Frontal cortex (tissue), 4 donors: Measurements from ENCODE around the gene ATXN1. TPM values are rescaled to one million over a fixed set of nuclear protein-coding genes. Genes with fewer than 3 reads are reported as not detected.

Experiments
- DNase-seq, 2 donors: peaks; one replicate each; pipeline ENCODE4 v3.0.0; 2012; ENCODE audit warnings: low spot score in 2 of 2
- FAIRE-seq: peaks from 2 replicates; lab custom pipeline; 2012; peaks lifted over from hg19 to GRCh38; lab: Jason Lieb, UNC
- total RNA-seq: library from RNA; depleted of rRNA; stranded (reverse); fragments of >200 nt; gene quantifications from one replicate; pipeline ENCODE4 v1.2.3, GENCODE V29; 2014
- donor health status: control.
- donor health status: control.
- donor health status: control.

Gene ATXN1
- total RNA-seq, 1 donor from 2014 or later = 52.2 TPM

DNA sequence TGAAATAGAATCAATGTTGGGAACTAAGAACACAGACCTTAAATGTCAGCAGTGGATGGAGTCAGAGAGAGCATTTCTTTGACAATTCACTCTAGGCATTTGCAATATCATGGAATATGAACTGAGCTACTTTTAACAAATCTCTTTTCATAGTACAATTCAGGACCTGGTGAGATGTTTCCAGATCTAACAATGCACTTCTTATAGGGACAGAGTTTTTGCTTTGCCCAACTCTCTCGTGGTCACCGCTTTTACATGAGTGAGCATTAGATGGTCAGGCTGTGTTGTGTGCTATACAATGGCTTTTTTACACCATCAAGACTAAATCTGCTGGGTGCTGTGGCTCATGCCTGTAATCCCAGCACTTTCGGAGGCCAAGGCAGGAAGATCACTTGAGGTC, 233.6 kb downstream of the ATXN1 start:
- DNase-seq = no peak
- no peak for FAIRE-seq

DNA sequence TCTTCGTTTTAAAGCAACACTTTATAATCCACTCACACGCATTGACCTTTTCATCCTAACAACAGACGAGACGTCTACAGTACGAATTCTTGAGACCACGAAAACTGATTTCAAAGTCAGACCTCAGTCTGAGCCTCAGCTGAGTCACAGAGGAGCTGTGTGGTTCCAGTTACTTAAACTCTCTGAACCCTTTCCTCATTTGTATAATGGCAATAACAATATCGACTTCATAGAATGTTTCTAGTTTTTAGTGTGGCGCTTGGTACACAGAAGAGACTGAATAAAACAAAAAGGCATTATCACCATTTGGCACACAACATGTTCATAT, 236.9 kb downstream of the ATXN1 start:
- no peak for DNase-seq
- no peak for FAIRE-seq

DNA sequence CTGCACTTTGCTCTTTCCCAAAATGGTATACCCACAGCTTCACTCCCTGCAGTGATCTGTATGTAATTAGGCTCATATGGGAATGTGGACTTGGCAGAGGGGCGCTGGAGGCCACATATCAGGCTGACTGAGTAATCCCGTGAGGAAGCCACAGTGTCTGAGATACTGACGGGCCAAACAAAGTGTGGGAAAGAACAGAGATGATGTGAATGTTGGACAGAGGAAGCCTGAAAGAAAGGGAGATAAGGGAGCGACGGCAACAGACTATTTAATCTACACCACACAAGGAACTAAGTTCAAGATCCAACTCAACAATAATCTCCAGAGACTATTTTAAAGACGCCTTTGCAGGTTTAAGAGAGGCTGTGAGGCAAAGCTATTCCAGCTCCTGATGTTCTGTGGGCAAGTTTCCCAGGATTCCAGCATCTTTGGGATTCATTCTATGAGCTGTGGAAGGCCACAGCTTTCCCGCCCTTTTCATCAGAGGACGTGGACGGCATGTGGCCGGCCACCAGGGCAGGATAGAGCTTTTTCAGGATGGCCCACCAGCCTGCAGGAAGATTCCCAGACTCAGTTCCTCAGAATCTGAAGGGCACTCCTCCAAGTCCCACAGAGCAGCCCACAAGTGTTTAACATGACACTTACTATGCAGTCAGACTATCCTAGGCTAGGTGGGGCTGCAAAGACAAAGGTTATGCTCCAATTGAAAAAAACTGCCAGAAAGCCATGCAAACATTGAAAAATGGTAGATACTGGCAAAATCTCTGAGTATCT, 237.5 kb downstream of the ATXN1 start:
- no peak for DNase-seq
- no peak for FAIRE-seq

DNA sequence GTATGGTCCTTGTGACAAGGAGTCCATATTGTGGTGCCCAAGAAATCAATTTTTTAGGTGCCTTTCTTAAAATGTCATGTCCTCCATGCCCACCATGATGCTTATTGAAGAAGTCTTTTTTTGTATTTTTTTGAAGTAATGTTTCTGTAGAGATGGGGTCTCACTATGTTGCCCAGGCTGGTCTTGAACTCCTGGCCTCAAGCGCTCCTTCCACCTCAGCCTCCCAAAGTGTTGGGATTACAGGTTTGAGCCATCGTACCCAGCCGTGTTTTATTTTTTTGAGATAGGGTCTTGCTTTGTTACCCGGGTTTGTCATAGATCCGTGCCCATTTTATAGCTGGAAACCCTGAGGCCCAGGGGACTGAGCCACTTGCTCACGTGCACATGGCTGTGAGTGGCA, 238.3 kb downstream of the ATXN1 start:
- FAIRE-seq (no peak), DNase-seq (no peak)

- DNase-seq (no peak), FAIRE-seq (no peak)
Measured at GRCh38 chr6:16521528-16521927, 239.7 kb downstream of the ATXN1 start.

DNA sequence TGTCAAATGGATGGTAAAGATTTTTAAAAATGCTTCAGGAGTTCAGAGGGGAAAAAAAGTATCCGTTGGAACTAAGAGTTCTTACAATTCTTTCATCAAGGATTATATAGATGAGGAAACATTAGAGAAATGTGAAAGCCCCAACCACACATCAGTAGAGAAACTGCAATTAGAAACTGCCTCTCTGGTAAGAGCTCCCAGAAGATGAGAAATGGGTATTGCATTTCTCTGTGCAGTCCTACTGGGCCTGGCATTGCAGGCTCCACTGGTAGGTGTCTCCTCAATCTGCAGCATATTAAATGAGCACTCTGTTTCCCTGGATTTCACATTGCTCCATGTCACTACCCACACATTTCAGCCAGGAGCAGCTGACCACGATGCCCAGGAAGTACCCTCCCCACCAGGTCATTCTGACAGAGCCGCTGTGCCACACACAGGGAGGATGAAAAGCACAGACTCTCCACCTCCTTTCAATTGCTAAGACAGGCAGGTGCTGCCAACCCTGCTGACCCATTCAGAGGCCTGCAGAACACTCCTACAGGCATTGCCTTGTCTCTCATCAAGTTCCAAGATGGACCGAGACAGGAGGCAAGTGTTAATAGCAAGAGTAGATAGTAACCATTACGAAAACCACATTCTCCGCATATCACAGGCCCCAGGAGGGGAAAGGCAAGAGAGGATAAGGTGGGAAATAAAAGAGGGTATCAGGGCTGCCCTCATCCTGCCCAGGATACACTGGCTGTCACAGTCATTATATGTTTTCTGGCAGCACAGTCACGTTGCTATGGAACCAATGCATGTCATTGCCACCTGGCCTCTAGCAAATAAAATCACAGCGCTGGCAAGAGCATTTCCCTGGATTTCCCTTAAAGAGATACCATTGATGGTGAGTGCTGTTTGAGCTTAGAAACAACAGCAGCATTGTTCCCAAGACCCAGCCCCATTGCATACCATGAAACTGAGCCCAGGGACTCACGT, 241.7 kb downstream of the ATXN1 start:
- no peak for DNase-seq
- FAIRE-seq = no peak

DNA sequence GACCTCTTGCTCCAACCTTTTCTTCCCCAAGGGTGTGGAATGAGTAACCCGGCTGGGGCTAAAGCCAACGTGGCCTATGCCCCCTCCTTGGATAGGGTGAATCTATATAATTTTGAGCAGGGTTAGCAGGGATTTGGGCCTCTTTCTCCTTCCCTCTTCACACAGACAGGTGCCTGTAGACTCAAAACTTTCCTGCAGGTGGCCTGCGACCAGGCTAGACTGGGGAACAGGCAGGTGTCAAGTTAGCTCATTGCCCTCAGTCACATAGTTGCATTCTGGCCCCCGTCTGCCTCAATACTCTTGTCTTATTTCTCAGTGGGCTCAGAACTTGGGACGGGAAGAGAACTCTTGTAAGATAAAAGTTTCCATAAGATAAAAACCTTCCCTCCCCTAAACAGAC, 243.0 kb downstream of the ATXN1 start:
- no peak for DNase-seq

GRCh38 chr6:16514249-16514648, 247.0 kb downstream of the ATXN1 start:
- no peak for FAIRE-seq
- peak in 1 of 2 donors; percentile 24 for DNase-seq

More for the DNA sequence above, 243.0 kb downstream of the ATXN1 start:
- no peak for FAIRE-seq

GRCh38 chr6:16512544-16513290, 248.5 kb downstream of the ATXN1 start:
- FAIRE-seq (no peak), DNase-seq (no peak)

GRCh38 chr6:16511723-16512489, 249.4 kb downstream of the ATXN1 start:
- DNase-seq (no peak), FAIRE-seq (no peak)

DNA sequence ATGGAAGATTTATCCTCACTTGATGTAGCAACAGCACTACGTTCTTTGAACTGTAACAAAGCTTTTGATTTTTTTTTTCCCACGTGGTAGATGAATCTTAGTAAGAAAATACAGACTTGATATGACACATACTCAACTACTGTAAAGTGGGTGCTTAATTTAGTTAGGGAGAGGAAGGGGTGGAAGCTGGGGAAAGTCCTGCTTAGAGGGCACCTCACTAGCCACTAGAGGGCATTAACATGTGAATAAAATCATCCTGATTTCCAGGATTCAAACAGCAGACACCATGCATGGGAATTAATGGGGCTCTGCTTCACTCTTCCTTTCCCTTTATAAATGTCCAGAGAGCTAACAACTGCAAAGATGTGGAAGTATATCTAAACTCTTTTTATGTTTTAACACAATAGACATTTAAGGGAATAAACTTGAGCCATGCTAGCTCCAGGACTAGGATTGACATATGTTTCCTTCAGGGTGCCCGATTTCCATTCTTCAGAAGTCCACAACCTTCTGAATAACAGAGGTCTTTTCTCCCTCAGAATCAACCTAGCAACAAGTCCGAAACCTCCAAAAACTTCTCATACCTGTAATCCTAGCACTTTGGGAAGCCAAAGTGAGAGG, 250.1 kb downstream of the ATXN1 start:
- peak in 1 of 2 donors; percentile 24 for DNase-seq
- FAIRE-seq = no peak

DNA sequence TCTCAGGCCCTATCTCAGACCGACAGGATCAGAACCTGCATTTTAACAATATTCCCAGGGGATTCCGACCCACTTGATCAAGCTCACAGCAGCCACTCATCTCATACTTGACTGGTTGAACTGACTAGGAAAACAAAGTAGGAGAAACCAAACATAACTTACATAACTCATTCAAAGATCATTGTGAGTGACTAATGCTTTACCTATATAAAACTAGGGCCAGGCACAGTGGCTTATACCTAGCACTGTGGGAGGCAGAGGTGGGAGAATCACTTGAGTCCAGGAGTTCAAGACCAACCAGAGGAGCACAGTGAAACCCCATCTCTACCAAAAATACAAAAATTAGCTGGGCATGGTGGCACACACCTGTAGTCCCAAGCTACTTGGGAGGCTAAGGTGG, 251.0 kb downstream of the ATXN1 start:
- FAIRE-seq = no peak
- no peak for DNase-seq

- no peak for DNase-seq
Measured at GRCh38 chr6:16508959-16509358, 252.3 kb downstream of the ATXN1 start.

DNA sequence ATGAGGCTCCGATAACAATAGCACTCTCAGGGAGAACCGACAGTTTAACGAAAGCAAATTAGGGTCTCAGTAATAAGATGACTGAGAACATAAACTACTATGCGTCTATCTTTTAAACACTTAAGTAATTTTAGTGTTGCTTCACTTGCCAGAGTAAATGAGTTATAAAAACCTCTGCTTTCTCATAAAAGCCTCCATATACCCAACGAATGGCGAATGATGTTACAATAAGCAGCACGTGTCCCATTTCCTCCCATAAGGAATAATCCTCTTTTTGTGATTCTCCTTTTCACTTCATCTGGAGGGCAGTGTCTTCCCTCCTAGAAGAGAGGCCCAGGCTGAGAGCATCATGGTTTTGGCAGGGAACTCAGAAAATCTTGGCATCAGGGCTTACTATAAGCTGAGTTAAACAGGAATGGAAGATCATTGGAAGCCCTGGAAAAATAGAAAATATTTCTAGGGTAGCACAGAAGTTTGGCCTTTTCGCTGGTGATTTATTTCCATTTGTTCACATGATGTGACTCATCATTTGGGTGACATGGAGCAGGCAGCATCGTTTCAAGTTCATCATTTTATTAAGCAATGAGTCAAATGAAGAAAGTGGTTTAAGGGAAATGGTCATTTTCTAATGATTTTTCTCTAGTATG, 255.4 kb downstream of the ATXN1 start:
- FAIRE-seq = no peak
- no peak for DNase-seq

More at GRCh38 chr6:16508959-16509358, 252.3 kb downstream of the ATXN1 start:
- FAIRE-seq = no peak

DNA sequence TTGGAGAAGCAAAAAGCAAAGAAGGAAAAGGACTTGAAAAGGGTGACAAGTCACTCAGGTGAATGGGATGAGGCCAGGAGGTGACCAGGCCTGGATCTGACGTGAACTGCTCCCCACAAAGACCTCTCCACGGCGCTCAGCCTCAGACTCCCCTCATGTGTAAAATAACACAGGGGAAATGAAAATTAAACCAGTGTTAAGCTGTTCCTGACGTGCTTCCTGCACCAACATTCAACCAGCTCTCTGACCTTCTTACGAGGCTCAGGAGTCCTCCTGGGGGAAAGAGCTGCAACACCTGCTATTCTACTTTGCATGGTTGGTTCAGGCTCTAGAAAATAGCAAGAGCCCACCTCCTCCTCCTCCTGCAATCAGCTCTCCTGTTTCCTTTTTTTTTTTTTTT, 256.7 kb downstream of the ATXN1 start:
- no peak for DNase-seq
- no peak for FAIRE-seq

- DNase-seq = no peak
- no peak for FAIRE-seq
Measured at GRCh38 chr6:16503970-16504415, 257.3 kb downstream of the ATXN1 start.

DNA sequence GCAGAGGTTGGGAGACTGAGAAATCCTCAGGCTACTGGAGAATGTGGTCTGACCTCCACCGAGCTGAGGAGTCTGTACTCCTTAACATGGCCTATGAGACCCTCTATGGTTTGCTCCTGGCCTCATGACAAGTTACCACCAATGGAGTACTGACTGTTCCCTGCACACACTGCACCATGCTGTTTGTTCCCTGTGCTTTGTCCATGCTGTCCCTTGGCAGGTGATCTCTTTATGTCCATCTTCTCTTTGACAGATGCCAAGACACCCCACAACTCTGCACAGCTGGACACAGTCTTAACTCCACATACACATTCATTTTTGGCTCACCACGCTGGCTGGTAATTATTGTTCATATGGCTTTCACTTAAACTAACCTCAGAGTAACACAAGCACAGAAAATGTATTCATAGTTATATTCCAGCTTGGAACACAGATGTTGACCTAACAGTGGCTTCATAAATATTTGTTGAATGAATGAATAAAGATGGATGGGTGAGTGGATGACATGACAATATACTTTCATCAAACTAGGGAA, 258.0 kb downstream of the ATXN1 start:
- DNase-seq = no peak
- FAIRE-seq = no peak

DNA sequence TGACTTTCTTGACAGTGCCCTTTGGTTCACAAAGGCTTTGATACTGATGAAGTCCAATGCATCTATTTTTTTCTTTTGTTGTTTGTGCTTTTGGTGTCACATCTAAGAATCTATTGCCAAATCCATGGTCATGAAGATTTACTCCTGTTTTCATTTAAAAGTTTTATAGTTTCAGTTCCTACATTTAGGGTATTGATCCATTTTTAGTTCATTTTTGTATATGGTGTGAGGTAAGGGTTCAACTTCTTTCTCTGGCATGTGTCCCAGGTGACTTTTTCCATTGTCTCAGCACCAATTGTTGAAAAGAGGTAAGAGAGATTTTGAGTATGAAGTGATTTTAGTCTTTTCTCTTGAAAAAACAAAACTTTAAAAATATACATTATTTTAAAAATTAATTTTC, 262.3 kb downstream of the ATXN1 start:
- DNase-seq (no peak), FAIRE-seq (no peak)
